Neuronal stem cell (in vitro differentiated cells): Measurements from ENCODE around the gene NOC2L.
A peak's percentile ranks its signal among the peaks of the same experiment; 100 is the strongest.

ENCODE experiments used
- DNase-seq: peaks from one replicate; pipeline ENCODE4 v3.0.0-alpha.2; 2013; ENCODE audit warnings: low spot score
- H2AFZ ChIP-seq: one replicate; pipeline ENCODE4 v1.6.1; 2013; ENCODE audit warnings: mild to moderate bottlenecking, low read length, inconsistent platforms
- H2AK5ac ChIP-seq: 2 replicates; pipeline ENCODE4 v1.6.1; 2013; ENCODE audit warnings: low read depth, mild to moderate bottlenecking, inconsistent platforms, low read length, moderate library complexity, mixed read lengths
- H2BK120ac ChIP-seq: 2 replicates; pipeline ENCODE4 v1.6.1; 2013; ENCODE audit warnings: low read depth, mild to moderate bottlenecking, inconsistent platforms, low read length, moderate library complexity, mixed read lengths
- H2BK12ac ChIP-seq: one replicate; pipeline ENCODE4 v1.6.1; 2013; ENCODE audit warnings: low read length, inconsistent platforms
- H2BK15ac ChIP-seq: 2 replicates; pipeline ENCODE4 v1.6.1; 2013; ENCODE audit warnings: mild to moderate bottlenecking, low read length, inconsistent platforms, mixed read lengths
- H2BK5ac ChIP-seq: one replicate; pipeline ENCODE4 v1.6.1; 2013; ENCODE audit warnings: inconsistent platforms, mild to moderate bottlenecking, low read length, moderate library complexity
- H3K14ac ChIP-seq: one replicate; pipeline ENCODE4 v1.6.1; 2013; ENCODE audit warnings: low read length, inconsistent platforms
- H3K18ac ChIP-seq: 2 replicates; pipeline ENCODE4 v1.6.1; 2013; ENCODE audit warnings: low read length, inconsistent platforms
- H3K23ac ChIP-seq: 2 replicates; pipeline ENCODE4 v1.6.1; 2013; ENCODE audit warnings: low read depth, mild to moderate bottlenecking, mixed read lengths, low read length, inconsistent platforms; ENCODE audit not compliant: poor library complexity
- H3K27ac ChIP-seq: replicated peaks from 3 replicates; pipeline ENCODE4 v1.5.1; 2013; ENCODE audit warnings: low read length, inconsistent platforms
- H3K27me3 ChIP-seq, 3 experiments: 2 replicates each; pipeline ENCODE4 v1.6.1; 2013; ENCODE audit warnings: low read length in 3 of 3, mild to moderate bottlenecking in 2 of 3, inconsistent platforms in 1 of 3, low read depth in 1 of 3, mixed read lengths in 1 of 3, moderate library complexity in 1 of 3; ENCODE audit not compliant: control insufficient read depth in 3 of 3, insufficient read depth in 3 of 3
- H3K36me3 ChIP-seq, 2 donors: replicated peaks in 1 of 2; 2 replicates each; pipeline ENCODE4 v1.6.1; 2013; ENCODE audit warnings: low read length in 2 of 2; ENCODE audit not compliant: control insufficient read depth in 2 of 2, insufficient read depth in 2 of 2
- H3K4ac ChIP-seq: 2 replicates; pipeline ENCODE4 v1.6.1; 2013; ENCODE audit warnings: inconsistent platforms, mild to moderate bottlenecking, low read length, moderate library complexity
- H3K4me1 ChIP-seq, 2 donors: 1 replicate in 1 of 2; 2 replicates in 1 of 2; pipeline ENCODE4 v1.6.1; 2013; ENCODE audit warnings: low read length in 2 of 2, low read depth in 1 of 2; ENCODE audit not compliant: control insufficient read depth in 2 of 2, insufficient read depth in 1 of 2
- H3K4me2 ChIP-seq: one replicate; pipeline ENCODE4 v1.6.1; 2013; ENCODE audit warnings: mild to moderate bottlenecking, low read length, inconsistent platforms; ENCODE audit not compliant: insufficient read depth, poor library complexity, severe bottlenecking
- H3K4me3 ChIP-seq, 2 donors: 2 replicates each; pipeline ENCODE4 v1.5.1; 2013; ENCODE audit warnings: low read length in 2 of 2, mild to moderate bottlenecking in 2 of 2, inconsistent platforms in 1 of 2, moderate library complexity in 1 of 2
- H3K79me1 ChIP-seq: one replicate; pipeline ENCODE4 v1.6.1; 2013; ENCODE audit warnings: low read depth, mild to moderate bottlenecking, inconsistent platforms, low read length, moderate library complexity
- H3K9ac ChIP-seq: one replicate; pipeline ENCODE4 v1.6.1; 2013; ENCODE audit warnings: mild to moderate bottlenecking, low read depth, low read length, inconsistent platforms; ENCODE audit not compliant: poor library complexity
- H3K9me3 ChIP-seq, 2 donors: replicated peaks in 1 of 2; 2 replicates each; pipeline versions ENCODE3 to v1.6.1; 2013; ENCODE audit warnings: low read length in 2 of 2, mild to moderate bottlenecking in 2 of 2, inconsistent platforms in 1 of 2, low read depth in 1 of 2, mixed read lengths in 1 of 2, moderate library complexity in 1 of 2; ENCODE audit not compliant: control insufficient read depth in 2 of 2, insufficient read depth in 1 of 2
- H4K8ac ChIP-seq: one replicate; pipeline ENCODE4 v1.6.1; 2013; ENCODE audit warnings: low read depth, mild to moderate bottlenecking, inconsistent platforms, low read length, moderate library complexity
- H4K91ac ChIP-seq: one replicate; pipeline ENCODE4 v1.6.1; 2013; ENCODE audit warnings: low read length, low read depth, mild to moderate bottlenecking, inconsistent platforms; ENCODE audit not compliant: poor library complexity
- WGBS, 2 donors: extraction: QIAGEN DNeasy Blood & Tissue Kit; methylation state at CpG; one replicate each; pipeline ENCODE4 v1.1.7; 2013; ENCODE audit warnings: missing lambda C conversion rate in 2 of 2, mixed read lengths in 1 of 2; ENCODE audit not compliant: insufficient read length in 2 of 2, insufficient replicate concordance in 1 of 2; ENCODE audit errors: extremely low coverage in 2 of 2; 5-methylcytosine and 5-hydroxymethylcytosine counted together

NOC2L gene

GRCh38 chr1:941015-941587 is 18.0 kb downstream of the NOC2L start:
- Histone ChIP-seq H2BK15ac (peak overlapping the region; percentile 85), H4K8ac (no peak overlapping the region), H3K14ac (peak overlapping the region; percentile 56), H3K4ac (no peak overlapping the region), H2BK12ac (peak overlapping the region; percentile 90), H3K23ac (peak overlapping the region; percentile 85), H3K4me1 (peaks cover 24 to 27% of the 10 kb centered on the region in 2 donors), H3K27ac (no peak overlapping the region), H3K4me3 (peak overlapping the region in 1 of 2 donors; percentile 9), H3K9me3 (no peaks in the 10 kb centered on the region), H3K27me3 (peaks cover 34 to 75% (median 70%) of the 10 kb centered on the region in 3 experiments), H2BK120ac (peak overlapping the region; percentile 91), H4K91ac (no peak overlapping the region), H3K79me1 (peaks cover 4% of the 10 kb centered on the region), H3K36me3 (peaks cover 4 to 20% of the 10 kb centered on the region in 2 donors), H2BK5ac (peak overlapping the region; percentile 90), H2AFZ (peak overlapping the region; percentile 78), H3K9ac (peak overlapping the region; percentile 44), H3K4me2 (peak overlapping the region; percentile 49), H3K18ac (peak overlapping the region; percentile 98), H2AK5ac (peak overlapping the region; percentile 84)
- no peak for DNase-seq
- no CpG with 5 or more reads among the region's 36 CpGs for WGBS, 2 donors

- Histone ChIP-seq H3K27me3 (peaks cover 36 to 82% (median 77%) of the 10 kb centered on the region in 3 experiments), H3K4me1 (peaks cover 30 to 33% of the 10 kb centered on the region in 2 donors)
- no peak for DNase-seq
Observed at GRCh38 chr1:940107-941014, 18.7 kb downstream of the NOC2L start.

GRCh38 chr1:939511-940106 is 19.4 kb downstream of the NOC2L start:
- Histone ChIP-seq H2BK120ac (no peak overlapping the region), H3K79me1 (peaks cover 4% of the 10 kb centered on the region), H3K36me3 (peaks cover 0 to 5% of the 10 kb centered on the region in 2 donors), H3K4ac (no peak overlapping the region), H2BK5ac (no peak overlapping the region), H2BK15ac (peak overlapping the region; percentile 85), H3K4me2 (peak overlapping the region; percentile 19), H3K4me3 (peak overlapping the region in 1 of 2 donors; percentile 55), H3K27ac (no peak overlapping the region), H3K9ac (peak overlapping the region; percentile 44), H2AFZ (no peak overlapping the region), H4K91ac (no peak overlapping the region), H2BK12ac (no peak overlapping the region), H3K14ac (peak overlapping the region; percentile 82), H3K4me1 (peaks cover 31 to 39% of the 10 kb centered on the region in 2 donors), H3K18ac (peak overlapping the region; percentile 93), H3K27me3 (peaks cover 42 to 88% (median 84%) of the 10 kb centered on the region in 3 experiments), H4K8ac (no peak overlapping the region), H3K23ac (peak overlapping the region; percentile 95), H3K9me3 (peaks cover 0 to 3% of the 10 kb centered on the region in 2 donors), H2AK5ac (peak overlapping the region; percentile 90)
- no peak for DNase-seq
- no CpG with 5 or more reads among the region's 21 CpGs for WGBS, 2 donors

More at GRCh38 chr1:940107-941014, 18.7 kb downstream of the NOC2L start:
- H3K27ac ChIP-seq, result no peak overlapping the region
- H4K91ac ChIP-seq, result no peak overlapping the region
- H3K9me3 ChIP-seq, result peaks cover 0 to 2% of the 10 kb centered on the region in 2 donors
- peak overlapping the region; percentile 85 for H2BK15ac ChIP-seq
- WGBS, 2 donors, result no CpG with 5 or more reads among the region's 86 CpGs
- peaks cover 4 to 12% of the 10 kb centered on the region in 2 donors for H3K36me3 ChIP-seq
- no peak overlapping the region for H4K8ac ChIP-seq
- H2AK5ac ChIP-seq, result peak overlapping the region; percentile 84
- H3K23ac ChIP-seq, result peak overlapping the region; percentile 80
- H3K4ac ChIP-seq, result no peak overlapping the region
- H2BK5ac ChIP-seq, result peak overlapping the region; percentile 66
- peaks cover 4% of the 10 kb centered on the region for H3K79me1 ChIP-seq
- H3K4me2 ChIP-seq, result peak overlapping the region; percentile 54
- H2BK120ac ChIP-seq, result peak overlapping the region; percentile 91
- peak overlapping the region; percentile 98 for H3K18ac ChIP-seq
- H3K9ac ChIP-seq, result no peak overlapping the region
- H3K4me3 ChIP-seq, result peak overlapping the region in 1 of 2 donors; percentile 55
- peak overlapping the region; percentile 84 for H2BK12ac ChIP-seq
- H2AFZ ChIP-seq, result peak overlapping the region; percentile 78
- H3K14ac ChIP-seq, result peak overlapping the region; percentile 82
